ENCODE measurements around the gene KRT36. TPM values are rescaled to one million over a fixed set of nuclear protein-coding genes. Genes with fewer than 3 reads are reported as not detected.

The KRT36 gene
- total and polyA plus RNA-seq, 2 of the 8 experiments (the other 6 are each of a cell fraction or from before 2014, with no cell fraction given): not detected

- Histone ChIP-seq H3K23ac (ENCODE audit: insufficient read length) (no peak overlapping the region), H3K4ac (replicated peaks; ENCODE audit: insufficient read length, low read depth, low read length) (no peak overlapping the region), H3K14ac (ENCODE audit: insufficient read length) (no peak overlapping the region), H3K36me3 (ENCODE audit: control insufficient read depth in 2 of 4, insufficient read depth in 4 of 4, low read length in 3 of 4) (no peaks in the 10 kb centered on the region), H3K23me2 (ENCODE audit: low read depth, low read length) (no peaks in the 10 kb centered on the region; the same call in 1 of the 2 replicates), H3K4me3 (ENCODE audit: extremely low read depth in 1 of 4, insufficient read depth in 2 of 4, low read depth in 3 of 4, low read length in 4 of 4) (no peak overlapping the region), H4K20me1 (replicated peaks in 1 of 2; ENCODE audit: control insufficient read depth in 1 of 2, insufficient read depth in 2 of 2, low read length in 2 of 2) (no peaks in the 10 kb centered on the region), H3K4me2 (ENCODE audit: insufficient read depth in 1 of 2, low read depth in 2 of 2, low read length in 2 of 2) (no peak overlapping the region), H3K79me2 (ENCODE audit: control insufficient read depth in 1 of 2, insufficient read depth in 2 of 2, low read length in 2 of 2) (no peaks in the 10 kb centered on the region), H2BK15ac (ENCODE audit: low read length) (no peak overlapping the region), H2AFZ (ENCODE audit: low read length) (no peak overlapping the region), H2AK5ac (ENCODE audit: low read depth, low read length) (no peak overlapping the region), H3K27ac (ENCODE audit: low read depth, low read length) (no peak overlapping the region), H4K91ac (replicated peaks; ENCODE audit: insufficient read length, low read length) (no peak overlapping the region), H4K8ac (ENCODE audit: extremely low read depth, insufficient read depth, low read length) (no peak overlapping the region), H2BK5ac (ENCODE audit: low read depth, low read length) (no peak overlapping the region), H3K9ac (replicated peaks in 1 of 4; ENCODE audit: extremely low read depth in 1 of 4, low read depth in 3 of 4, low read length in 3 of 4) (no peak overlapping the region), H3K18ac (ENCODE audit: extremely low read depth, low read length) (no peak overlapping the region), H2BK20ac (ENCODE audit: low read length) (no peak overlapping the region), H3K56ac (replicated peaks; ENCODE audit: insufficient read length, low read depth, low read length) (no peak overlapping the region), H3K27me3 (replicated peaks in 1 of 4; ENCODE audit: control insufficient read depth in 3 of 4, extremely low read depth in 1 of 4, insufficient read depth in 3 of 4, low read length in 3 of 4) (no peaks in the 10 kb centered on the region; a peak in 1 of 7 replicates), H4K5ac (ENCODE audit: insufficient read length, low read depth, low read length) (no peak overlapping the region), H3K4me1 (replicated peaks in 1 of 4; ENCODE audit: control insufficient read depth in 3 of 4, insufficient read depth in 4 of 4, low read length in 3 of 4) (no peaks in the 10 kb centered on the region; a peak in 1 of 7 replicates), H3K9me3 (ENCODE audit: insufficient read depth in 2 of 2, low read depth in 1 of 2, low read length in 1 of 2) (peaks cover 3 to 5% of the 10 kb centered on the region in 2 experiments; a peak in 2 of 4 replicates), H2BK12ac (ENCODE audit: low read depth, low read length) (no peak overlapping the region), H3K79me1 (ENCODE audit: low read depth, low read length) (no peaks in the 10 kb centered on the region), H2BK120ac (replicated peaks; ENCODE audit: low read depth, low read length) (no peak overlapping the region)
- ChIA-PET CTCF (ENCODE audit: partially characterized antibody) (interaction anchor here (1.0 to 3.1 kb wide), 8 partner anchors 10 to 124 kb away, joined by 3 to 10 read pairs (median 5); partner anchors contain the start of gene KRT13), POLR2A (ENCODE audit: partially characterized antibody) (interaction anchor here (1.2 kb wide), 1 partner anchor 81 kb away, joined by 3 read pairs; the partner anchor contains the start of gene KRT19)
- DNase-seq (ENCODE audit: low read depth in 1 of 2, low spot score in 2 of 2): no peak
- TF ChIP-seq JUND (IDR thresholded peaks at IDR 0.05; ENCODE audit: low read length) (no peak), EP300 (IDR thresholded peaks at IDR 0.05; ENCODE audit: borderline replicate concordance in 1 of 2, low read depth in 2 of 2, low read length in 2 of 2) (no peak), POLR2AphosphoS5 (IDR thresholded peaks at IDR 0.05; ENCODE audit: low read depth, low read length) (no peak), SP4 (IDR thresholded peaks at IDR 0.05; ENCODE audit: low read length) (no peak), MAFK (IDR thresholded peaks at IDR 0.05; ENCODE audit: low read depth, low read length) (no peak), BACH1 (IDR thresholded peaks at IDR 0.05; ENCODE audit: low read length) (no peak)
- TF ChIP-seq, protein P1, sequence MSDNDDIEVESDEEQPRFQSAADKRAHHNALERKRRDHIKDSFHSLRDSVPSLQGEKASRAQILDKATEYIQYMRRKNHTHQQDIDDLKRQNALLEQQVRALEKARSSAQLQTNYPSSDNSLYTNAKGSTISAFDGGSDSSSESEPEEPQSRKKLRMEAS (IDR thresholded peaks at IDR 0.05): no peak
- FAIRE-seq: no peak
- 57% methylated on average over 2 of the region's 2 CpGs; no CpG with 5 or more reads in 1 of the 2 experiments for WGBS, 2 experiments (ENCODE audit: extremely low coverage in 1 of 2, insufficient coverage in 1 of 2, insufficient read length in 1 of 2, insufficient replicate concordance in 2 of 2, low coverage in 1 of 2, low lambda C conversion rate in 2 of 2, missing lambda C conversion rate in 1 of 2)
Observed at GRCh38 chr17:41446806-41447205, 42.9 kb downstream of the KRT36 start.
